Astrocyte of the hippocampus (primary cell): ENCODE data around the gene MOCS1.
"Not testable (repeated sequence)": the region's sequence is repeated elsewhere in the genome, so short reads cannot be mapped to it uniquely, and the experiment has no call there.

Source experiments
- DNase-seq: peaks from one replicate; pipeline ENCODE4 v3.0.0; 2011; ENCODE audit warnings: low read depth, low spot score

The MOCS1 gene

DNA sequence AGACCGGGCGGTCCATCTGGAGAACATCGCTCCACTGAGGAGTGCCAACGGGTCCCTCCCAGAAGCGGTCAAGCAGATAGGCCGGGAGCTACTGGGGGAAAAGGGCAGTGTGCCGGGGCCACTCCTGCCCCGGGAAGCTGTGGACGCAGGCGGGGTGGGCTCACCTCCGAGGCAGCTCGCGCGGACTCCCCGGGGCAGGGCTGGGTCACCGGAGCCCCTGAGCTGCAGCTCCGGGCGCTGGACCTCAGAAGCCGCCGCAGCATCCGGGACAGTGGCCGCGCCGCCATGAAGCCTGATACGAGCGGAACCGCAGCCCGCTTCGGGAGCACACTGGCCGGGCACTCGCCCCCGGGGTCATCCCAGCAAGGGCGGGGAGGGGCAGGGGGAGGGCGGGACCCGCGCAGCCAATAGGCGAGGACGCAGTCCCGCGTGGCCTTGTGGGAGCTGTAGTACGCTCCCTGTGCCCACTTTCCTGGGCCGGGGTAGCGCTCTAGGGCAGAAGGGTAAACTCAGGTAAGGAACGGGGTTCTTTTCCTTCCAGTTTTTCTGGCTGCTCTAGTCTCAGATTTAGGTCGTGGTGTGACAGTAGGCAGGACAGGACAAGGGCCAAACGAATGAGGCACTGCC is at the start of gene MOCS1:
MOCS1 (minus strand) TSS at position 332 of the 627 bp plus-strand sequence; CDS start at position 287, 45 bp downstream.
- peak; percentile 83 for DNase-seq

DNA sequence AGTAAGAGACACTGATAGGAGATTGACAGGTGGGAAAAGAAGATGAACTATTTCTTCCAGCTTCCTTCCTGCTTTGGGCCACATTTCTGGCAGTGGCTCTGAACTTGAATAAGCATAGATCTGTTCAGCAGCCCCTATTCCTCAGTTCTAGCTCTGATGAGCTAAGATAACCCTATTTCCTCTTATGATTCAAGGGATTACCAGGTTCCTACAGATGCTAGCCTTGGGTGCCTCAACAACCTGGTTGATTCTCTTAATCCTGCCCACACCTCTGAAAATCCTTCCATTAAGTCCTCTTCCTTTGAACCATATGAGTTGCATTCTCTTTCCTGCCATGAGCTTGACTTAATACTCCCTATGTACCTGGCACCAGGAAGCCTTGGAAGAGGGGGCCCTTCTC is 49.8 kb upstream of the MOCS1 start:
- no peak for DNase-seq

DNA sequence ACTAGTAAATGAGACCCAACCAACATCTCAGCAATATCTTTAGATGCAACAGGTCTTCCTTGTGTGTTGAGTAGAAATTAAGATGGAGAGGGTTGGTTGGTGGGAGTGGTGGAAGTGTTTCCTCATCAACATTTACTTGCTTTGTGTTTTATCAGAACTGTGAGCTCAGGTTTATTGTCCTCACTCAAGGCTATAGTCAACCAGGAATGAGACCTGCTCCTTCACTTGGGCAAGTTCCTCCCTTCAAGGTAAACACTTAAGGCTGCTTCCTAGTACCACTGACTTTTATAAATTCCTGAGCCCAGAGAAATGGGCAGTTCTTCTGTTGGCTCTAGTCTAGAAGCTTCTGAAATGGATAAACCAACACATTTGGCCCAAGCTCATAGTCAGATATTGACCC is 48.9 kb upstream of the MOCS1 start:
- DNase-seq, result no peak

DNA sequence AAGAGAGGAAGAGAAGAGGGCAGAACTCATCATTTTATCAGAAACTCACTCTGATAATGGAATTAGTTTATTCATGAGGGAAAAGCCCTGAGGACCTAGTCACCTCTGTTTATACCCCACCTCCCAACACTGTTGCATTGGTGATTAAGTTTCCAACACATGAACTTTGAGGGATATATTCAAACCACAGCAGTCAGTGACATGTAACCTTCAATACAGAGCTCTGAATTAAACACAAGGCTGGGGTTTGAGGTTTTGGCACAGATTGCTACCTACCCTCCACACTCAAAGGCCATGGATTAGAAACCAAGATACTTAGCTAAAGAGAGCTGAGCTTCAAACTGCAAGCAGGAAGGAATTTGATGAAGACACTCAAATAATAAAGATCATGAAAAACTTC is 48.5 kb upstream of the MOCS1 start:
- DNase-seq, result peak; percentile 12

DNA sequence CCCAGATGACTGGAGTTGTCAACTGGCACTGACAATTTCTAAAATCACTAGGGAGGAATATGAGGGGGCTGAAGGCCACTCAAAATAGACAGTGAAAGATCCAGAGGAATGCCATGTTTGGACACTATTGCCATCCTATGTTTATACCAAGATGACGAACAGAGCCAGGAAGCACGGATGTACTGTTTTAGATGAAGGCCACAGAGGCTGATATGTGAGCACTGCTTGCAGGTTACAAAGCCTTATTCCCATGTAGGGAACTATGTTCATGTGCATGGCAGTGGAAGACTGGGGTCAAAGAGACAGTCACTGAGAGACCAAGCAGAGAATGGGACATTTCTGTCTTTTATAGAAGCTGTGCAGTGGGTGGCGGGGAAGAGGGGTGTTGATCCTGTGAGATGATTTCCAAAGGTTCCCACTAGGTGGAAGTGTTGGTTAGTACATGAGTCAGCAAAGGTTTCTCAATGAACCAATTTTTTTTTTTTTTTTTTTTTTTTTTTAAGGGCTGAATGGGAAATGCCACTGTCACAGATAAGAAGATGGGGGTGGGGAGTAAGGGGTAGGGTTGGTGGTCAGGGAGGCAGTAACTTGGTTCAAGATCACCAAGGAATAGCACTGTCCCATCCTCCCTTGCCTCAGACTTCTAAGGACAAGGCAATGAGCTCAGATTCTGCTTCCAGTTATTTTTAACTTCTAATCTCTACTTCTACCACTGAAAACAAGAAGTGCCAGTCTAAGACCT is 46.7 kb upstream of the MOCS1 start:
- peak; percentile 74 for DNase-seq

DNA sequence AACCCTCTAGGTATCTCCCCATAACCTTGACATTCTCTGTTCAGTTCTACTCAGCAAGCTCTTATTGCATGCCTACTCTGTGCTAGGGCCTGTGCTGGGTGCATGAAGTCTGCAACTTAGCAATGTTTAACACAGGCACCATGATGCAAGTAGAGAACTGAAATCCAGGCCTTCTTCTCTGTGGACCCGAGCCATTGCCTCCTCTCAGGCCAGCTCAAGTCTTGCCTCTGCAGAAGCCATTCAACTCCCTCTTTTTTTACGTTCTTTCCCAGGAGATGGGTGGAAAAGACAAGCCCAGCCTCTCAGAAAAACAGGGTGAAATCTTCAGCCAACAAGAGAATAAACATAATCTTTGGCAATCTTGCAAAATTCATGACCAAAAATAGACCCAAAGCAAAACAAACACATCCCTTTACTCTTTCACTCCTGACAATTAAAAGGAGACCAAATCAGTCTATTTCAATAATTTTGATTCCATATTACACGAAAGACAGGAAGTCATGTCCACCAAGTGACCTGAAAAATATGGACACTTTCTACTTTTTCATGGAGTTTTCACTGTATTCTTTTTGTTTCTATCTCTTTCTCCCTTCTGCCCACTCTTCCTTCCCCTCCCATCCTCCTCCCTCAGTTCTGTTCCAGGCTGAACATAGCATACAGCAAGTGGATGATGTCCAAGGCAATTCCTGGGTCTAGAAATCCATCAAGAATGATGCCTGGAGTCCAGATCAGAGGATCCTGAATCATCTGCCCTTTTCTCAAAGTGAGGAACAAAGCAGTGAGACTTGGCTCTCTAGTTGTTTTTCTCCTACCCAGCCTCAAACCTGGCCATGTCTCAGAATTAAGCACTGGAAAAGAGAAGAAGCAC is 45.4 kb upstream of the MOCS1 start:
- no peak for DNase-seq

DNA sequence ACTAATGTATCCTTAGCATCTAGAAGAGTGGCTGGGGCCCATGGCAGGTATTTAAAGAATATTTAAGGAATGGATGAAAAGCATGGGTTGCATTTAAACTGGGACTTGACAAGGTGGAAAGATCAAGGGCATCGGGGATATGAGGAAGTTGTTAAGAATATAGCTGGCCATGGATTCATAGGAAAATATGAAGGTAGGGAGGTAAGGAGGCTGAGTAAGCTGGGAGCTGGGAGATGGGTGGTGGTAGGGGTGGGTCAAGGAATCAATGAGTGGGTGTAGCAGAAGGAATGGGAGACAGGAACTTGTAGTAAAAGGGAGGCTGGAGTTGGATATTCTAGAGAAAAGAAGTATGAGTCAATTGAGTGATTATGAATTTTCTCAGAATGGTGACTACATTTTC is 44.0 kb upstream of the MOCS1 start:
- no peak for DNase-seq

DNA sequence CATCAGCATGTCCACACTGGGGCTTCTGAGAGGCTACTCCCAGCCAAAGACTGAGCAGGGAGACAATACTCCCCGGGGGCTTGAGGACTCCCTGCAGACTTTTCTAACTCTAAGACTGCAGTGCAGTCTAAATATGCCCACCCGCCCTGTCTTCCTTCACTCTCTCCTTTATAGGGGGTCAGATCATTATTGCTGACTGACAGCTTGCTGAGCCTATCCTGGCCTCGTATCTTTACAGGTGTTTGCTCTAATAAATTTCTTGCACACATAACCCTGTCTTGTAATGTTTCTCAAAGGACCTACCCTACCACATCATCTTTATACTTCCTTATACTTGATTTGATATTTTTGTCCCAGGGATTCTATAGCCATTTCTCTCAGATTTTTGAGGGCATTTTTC is 39.4 kb upstream of the MOCS1 start:
- no peak for DNase-seq

DNA sequence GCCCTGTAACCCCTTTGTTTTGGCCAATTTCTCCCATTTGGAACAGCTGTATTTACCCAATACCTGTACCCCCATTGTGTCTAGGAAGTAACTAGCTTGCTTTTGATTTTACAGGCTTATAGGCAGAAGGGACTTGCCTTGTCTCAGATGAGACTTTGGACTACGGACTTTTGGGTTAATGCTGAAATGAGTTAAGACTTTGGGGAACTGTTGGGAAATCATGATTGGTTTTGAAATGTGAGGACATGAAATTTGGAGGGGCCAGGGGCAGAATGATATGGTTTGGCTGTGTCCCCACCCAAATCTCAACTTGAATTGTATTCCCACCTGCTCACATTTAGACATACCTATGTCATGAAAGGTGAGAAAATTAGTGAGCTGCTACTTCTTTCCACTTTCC is 38.5 kb upstream of the MOCS1 start:
- not testable (repeated sequence) for DNase-seq

DNA sequence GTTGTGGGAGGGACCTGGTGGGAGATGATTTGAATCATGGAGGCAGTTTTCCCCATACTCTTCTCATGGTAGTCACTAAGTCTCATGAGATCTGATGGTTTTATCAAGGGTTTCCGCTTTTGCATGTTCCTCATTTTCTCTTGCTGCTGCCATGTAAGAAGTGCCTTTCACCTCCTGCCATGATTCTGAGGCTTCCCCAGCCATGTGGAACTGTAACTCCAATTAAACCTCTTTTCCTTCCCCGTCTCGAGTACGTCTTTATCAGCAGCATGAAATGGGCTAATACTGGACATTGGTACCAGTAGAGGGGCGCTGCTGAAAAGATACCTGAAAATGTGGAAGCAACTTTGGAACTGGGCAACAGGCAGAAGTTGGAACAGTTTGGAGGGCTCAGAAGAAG is 36.9 kb upstream of the MOCS1 start:
- not testable (repeated sequence) for DNase-seq

DNA sequence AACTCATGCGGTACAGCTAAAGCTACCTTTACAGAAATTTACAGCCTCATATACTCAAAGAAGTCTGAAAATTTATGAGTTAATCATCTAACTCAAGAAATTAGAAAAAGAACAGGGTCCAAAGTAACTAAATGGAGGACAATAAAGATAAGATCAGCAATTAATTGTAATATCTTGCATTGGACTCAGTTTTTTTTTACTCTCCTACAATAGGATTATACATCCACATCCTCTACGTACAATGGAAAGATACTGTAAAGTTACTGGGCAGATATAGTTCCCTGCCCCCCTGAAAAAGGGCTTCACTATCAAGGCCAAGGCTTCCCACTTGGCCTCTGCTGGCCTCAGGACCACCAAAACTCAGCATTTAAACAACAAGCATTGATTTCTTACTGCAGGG is 31.5 kb upstream of the MOCS1 start:
- DNase-seq, result no peak

DNA sequence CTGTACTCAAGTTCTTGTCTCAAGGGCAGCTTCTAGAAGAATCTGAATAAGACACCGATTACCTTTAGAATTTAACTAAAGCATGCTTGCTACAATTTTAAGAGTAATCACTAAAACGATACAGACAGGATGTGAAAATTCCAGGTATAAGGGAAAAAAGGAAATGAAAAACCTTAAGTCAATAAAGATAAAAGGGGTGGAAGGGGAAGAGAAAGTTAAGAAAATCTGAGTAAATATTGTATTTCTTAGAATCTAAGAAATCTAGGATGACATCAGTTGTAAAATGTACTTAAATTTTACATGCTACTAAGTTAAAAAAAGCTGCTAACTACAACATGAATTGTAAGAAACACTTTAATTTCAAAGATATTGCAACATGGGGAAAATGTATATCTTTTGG is 30.3 kb upstream of the MOCS1 start:
- DNase-seq, result no peak

DNA sequence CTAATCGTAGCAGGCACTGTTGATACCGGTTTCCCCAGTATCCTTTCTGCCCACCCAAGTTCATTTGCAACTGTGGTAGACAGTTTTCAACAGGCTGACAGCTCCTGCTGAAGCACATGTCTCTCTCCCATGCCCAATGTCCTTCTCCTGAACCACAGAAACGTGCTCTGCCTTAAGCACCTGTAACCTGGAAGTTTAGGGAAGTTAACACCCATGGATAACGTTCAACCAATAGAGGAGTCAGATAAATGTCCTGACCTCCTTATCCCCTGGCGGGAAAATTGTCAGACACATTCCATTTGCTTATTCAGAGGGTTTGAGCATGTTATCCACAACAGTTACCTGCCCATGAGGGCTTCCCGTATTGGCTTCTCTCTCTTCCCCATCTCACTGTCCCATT is 29.8 kb upstream of the MOCS1 start:
- DNase-seq, result no peak

DNA sequence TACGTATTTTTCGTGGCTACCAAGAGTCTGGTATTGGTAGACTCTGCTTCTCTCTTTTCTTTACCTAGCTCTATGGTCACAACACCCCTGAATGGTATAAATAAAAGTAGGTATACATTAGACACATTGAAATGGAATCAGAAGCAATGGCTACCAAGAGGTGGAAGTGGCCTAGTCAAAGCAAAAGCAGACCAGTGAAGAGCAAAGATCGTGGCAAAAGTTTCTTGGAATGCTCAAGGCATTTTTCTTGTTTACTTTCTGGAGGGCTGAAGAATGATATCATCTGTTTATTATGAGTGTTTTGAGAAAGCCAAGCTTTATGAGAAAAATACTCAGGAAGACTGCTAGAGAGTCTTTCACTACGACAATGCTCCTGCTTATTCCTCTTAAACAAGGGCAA is 28.6 kb upstream of the MOCS1 start:
- peak; percentile 17 for DNase-seq

DNA sequence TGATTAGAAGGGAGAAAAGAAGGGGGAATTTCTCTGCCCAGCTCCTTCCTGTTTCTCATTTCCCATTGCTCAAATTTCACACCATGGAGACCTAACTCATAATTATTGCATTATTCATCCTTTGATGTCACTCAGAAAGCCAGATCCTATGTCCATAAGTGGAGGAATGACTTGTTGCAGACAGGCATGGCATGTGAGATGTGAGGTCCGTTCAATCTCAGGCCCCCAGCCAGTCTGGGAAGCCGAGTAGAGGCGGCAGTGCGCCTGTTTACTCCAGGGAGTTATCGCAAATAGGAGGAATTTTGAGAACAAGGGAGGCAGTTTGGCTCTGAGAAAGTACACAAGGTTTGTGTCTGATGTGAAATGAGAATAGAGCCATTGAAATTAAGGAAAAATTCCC is 26.9 kb upstream of the MOCS1 start:
- DNase-seq, result peak; percentile 7

DNA sequence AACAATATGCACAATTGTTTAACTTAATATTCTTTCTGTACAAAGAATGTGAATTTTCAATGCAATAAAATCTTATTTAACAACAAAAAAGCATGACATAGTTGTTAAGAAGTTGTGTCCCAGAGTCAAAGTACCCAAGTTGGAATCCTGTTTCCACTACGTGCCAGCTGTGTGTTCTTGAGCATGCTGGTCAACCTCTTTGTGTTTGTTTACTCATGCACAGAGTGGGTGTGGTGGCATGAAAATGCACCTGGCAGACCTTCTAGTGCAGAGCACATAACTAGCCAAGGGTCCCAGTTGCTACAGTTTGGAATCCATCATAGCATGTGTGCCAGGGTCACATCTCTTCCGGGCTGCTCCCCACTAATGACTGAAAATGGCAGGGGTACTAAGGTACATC is 24.7 kb upstream of the MOCS1 start:
- DNase-seq, result no peak

DNA sequence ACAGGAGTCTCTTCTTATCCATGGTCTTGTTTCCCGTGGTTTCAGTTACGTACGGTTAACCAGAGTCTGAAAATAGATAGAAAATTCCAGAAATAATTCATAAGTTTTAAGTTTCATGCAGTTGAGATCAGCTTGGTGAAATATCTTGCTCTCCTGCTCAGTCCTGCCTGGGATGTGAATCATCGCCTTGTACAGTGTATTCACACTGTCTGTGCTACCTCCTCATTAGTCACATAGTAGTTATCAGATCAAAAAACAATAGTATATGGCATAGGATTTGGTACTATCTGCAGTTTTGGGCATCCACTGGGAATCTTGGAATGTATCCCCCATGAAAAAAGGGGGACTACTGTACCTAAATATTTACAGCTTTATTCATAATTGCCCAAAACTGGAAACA is 22.7 kb upstream of the MOCS1 start:
- no peak for DNase-seq

DNA sequence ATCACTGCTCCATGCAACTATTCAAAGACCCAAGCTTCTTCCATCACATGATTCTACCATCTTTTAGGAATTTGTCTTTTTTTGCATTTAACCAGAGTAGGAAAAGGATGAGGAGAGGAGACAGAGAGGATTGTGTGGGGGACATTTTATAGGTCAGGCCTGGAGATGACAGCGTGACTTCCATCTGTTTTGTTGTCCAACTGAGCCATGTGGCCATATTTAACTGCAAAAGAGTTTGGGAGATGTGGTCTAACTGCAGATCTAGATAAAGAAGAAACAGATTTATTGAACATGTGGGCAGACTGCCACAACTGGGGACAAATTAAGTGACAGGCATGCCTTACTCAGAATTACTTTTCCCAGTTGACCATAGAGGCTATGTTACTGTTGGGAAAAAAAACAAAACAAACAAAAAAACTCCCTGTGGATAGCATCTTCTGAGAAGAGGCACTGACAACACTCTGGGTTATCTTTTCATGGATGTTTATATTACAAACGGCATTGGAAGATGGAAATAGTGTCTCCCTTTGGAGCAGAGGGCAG is 18.9 kb upstream of the MOCS1 start:
- DNase-seq, result no peak

DNA sequence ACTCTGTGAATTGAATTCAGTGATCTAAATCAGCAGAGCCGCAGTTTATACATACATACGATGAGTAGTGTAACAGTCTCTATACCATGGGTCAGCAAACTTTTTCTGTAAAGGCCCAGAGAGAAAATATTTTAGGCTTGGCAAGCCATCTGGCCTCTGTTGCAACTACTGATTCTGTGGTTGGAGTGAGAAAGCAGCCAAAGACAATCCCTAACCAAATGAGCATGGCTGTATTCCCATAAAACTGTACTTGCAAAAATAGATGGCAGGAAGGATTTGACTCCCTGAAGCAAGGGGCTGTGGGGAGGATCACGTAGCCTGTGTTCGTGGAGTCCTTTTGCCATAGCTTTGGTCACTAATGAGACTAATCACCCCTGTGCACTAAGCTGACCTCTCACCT is 17.9 kb upstream of the MOCS1 start:
- peak; percentile 51 for DNase-seq

DNA sequence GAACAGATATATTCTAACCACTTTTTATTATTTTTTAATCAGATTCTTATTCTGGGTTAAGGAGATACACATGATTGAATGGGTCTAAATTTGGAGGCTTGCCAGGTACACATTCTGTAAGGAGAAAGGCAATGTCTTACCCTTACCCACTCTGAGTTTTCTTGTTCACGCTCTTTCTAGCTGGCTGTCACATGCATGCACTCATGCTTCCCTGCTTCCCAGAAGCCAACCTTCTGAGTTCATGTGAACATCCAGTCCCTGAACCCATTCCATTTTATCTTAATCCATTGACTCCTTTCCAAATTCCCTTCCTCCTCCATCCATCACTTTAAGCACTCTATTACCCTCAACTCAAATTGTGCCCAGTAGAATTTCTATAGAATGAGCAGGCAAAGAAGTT is 17.5 kb upstream of the MOCS1 start:
- peak; percentile 14 for DNase-seq

DNA sequence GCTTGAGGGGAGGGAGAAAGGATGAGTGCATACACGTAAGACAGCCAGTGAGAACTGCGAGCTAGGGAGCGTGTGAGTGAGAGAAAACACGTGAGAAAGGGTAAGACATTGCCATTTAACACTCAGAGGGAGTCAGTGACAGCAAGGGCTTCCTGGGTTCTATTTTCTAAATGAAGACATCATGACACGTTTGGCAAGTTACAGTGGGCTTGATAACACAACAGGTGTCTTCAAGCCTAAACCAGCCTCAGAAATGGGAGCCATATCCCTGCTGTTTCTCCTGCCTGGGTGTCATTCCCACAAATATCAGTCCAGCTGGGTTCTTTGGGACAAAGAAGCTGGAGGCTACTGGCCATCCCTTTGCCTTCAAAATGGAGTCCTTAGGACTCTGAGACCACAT is 16.9 kb upstream of the MOCS1 start:
- no peak for DNase-seq

DNA sequence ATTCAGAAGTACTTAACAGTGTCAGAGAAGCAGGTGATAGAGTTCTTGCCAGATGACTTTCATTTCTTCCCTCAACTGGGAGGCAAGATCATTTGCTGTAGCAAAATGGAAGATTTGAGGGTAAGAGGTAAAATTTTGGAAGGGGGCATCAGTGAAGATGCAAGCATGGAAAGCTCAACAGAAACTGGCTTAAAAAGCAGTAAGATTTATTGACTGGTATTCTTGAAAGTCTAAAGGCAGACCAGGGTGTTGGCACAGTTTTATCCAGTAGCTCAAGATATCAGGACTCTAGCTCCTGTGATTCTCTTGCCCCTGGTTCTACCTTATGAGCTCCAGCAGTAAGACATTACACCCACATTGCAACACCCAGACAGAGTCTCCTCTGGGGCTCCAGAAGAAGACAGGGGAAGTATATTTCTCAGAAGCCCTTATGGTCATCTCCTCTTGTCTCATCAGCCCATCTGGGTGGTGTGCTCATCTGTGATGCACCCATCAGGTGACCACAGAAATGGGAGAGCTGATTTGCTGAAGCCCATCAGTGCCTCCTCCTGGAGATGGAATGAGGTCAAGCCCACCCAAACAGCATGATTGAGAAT is 16.0 kb upstream of the MOCS1 start:
- DNase-seq, result no peak
